ENCODE measurements around the gene ITGB1.

ITGB1 gene

DNA sequence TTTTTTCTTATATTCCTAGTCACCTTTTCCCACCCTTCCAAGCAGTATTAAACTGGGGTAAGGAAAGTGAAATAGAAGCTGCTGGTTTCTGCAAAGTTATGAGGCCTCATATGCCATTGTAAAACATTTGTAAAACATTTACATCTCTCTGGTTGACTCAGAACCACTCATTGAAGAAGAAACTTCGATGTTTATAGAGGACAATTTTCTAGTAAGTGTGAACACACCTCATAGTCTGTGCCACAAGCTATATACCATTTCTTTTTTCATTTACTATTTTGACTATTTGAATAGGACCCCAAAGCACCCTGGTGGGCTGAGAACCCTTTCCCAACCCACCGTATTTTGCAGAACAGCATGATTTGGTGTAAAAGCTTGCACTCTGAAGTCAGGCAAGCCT, 12.9 kb upstream of the ITGB1 start:
- in situ Hi-C loops (cut with HindIII; ENCODE audit: low sequenced_read_pairs): no loop called here
- TF ChIP-seq, protein P1, sequence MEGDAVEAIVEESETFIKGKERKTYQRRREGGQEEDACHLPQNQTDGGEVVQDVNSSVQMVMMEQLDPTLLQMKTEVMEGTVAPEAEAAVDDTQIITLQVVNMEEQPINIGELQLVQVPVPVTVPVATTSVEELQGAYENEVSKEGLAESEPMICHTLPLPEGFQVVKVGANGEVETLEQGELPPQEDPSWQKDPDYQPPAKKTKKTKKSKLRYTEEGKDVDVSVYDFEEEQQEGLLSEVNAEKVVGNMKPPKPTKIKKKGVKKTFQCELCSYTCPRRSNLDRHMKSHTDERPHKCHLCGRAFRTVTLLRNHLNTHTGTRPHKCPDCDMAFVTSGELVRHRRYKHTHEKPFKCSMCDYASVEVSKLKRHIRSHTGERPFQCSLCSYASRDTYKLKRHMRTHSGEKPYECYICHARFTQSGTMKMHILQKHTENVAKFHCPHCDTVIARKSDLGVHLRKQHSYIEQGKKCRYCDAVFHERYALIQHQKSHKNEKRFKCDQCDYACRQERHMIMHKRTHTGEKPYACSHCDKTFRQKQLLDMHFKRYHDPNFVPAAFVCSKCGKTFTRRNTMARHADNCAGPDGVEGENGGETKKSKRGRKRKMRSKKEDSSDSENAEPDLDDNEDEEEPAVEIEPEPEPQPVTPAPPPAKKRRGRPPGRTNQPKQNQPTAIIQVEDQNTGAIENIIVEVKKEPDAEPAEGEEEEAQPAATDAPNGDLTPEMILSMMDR (IDR thresholded peaks at IDR 0.05; ENCODE audit: low read depth, low read length): no peak
- no peak overlapping the region for H3K4me3 ChIP-seq (ENCODE audit: low read depth, low read length)
- no peak for DNase-seq (ENCODE audit: low read depth, low spot score)

DNA sequence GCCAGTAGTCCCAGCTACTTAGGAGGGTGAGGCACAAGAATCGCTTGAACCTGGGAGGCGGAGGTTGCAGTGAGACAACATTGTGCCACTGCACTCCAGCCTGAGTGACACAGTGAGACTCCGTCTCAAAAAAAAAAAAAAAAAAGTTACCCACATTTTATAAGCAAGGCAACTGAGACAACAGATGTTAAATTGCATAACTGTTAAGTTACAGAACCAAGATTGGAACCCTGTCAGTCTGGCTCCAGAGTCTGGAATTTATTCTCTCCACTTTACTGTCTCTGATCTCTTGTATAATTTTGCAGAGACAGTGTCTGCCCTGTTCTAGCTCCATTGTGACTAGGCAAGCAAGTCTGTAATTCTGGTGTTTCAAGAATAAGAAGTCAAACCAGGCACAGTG, 6.2 kb upstream of the ITGB1 start:
- TF ChIP-seq, protein P1 (IDR thresholded peaks at IDR 0.05; ENCODE audit: low read depth, low read length): no peak
- no peak overlapping the region for H3K4me3 ChIP-seq (ENCODE audit: low read depth, low read length)
- in situ Hi-C loops (cut with HindIII; ENCODE audit: low sequenced_read_pairs): no loop called here
- no peak for DNase-seq (ENCODE audit: low read depth, low spot score)

DNA sequence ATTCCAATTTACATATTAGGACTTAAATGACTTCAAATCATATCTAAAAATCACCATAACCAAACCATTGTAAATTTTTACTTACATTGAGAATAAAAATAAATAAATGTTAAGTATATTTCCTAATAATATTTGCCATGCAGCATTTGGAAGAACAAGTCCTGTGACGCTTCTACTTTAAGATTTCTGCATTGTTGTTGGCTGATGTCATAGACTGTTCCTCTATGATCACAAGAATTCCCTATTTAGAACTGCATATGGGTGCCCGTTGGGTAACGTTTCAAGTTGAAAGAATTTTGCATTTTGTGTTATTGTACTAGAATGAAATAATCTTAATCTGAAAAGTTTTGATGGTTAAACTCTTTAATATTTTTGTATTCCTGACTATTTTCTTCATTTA, 5.1 kb upstream of the ITGB1 start:
- TF ChIP-seq, protein P1 (IDR thresholded peaks at IDR 0.05; ENCODE audit: low read depth, low read length): no peak
- H3K4me3 ChIP-seq (ENCODE audit: low read depth, low read length): no peak overlapping the region
- in situ Hi-C loops (cut with HindIII; ENCODE audit: low sequenced_read_pairs): no loop called here
- DNase-seq (ENCODE audit: low read depth, low spot score): peak; percentile 74

DNA sequence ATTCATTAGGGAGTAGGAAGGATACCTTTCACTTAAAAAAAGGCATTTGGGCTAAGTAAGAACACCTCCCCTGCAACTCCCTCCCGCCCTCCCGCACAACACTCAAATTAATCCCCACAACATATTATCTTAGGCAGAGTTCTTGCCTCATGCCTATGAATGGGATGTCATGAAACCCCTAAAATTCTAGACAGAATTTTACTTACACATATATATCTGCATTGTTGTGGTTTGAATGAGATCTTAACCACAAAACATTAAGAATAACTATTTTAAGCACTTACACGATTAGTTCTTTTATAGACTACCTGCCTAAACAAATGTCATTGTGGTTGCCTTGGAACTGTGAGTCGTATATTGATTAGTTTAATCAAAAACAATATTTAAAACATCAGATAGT, 4.5 kb upstream of the ITGB1 start:
- in situ Hi-C loops (cut with HindIII; ENCODE audit: low sequenced_read_pairs): no loop called here
- TF ChIP-seq, protein P1 (IDR thresholded peaks at IDR 0.05; ENCODE audit: low read depth, low read length): no peak
- no peak overlapping the region for H3K4me3 ChIP-seq (ENCODE audit: low read depth, low read length)
- DNase-seq (ENCODE audit: low read depth, low spot score): no peak

DNA sequence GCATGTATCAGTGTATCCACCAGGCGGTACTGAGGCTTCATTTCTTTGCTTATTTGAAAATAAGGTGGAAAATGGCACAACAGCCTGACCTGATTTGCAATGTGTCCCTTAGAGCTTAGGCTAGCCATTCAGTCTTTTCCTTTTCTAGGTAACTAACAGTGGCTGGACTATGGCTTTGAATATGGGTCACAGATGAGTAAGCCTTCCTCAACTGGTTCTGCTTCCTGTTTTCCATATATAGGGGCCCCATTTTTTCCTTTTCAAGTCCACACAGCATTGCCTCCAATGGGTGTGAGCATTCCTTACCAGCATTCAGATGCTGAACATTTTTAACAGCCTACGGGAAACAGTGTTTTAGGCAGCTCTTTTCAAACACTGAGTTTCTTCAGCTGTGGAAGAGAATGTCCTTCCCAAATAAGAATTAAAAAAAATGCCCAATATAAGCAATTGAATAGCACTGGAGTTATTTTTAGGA, 3.9 kb upstream of the ITGB1 start:
- in situ Hi-C loops (cut with HindIII; ENCODE audit: low sequenced_read_pairs): no loop called here
- DNase-seq (ENCODE audit: low read depth, low spot score): peak; percentile 90

DNA sequence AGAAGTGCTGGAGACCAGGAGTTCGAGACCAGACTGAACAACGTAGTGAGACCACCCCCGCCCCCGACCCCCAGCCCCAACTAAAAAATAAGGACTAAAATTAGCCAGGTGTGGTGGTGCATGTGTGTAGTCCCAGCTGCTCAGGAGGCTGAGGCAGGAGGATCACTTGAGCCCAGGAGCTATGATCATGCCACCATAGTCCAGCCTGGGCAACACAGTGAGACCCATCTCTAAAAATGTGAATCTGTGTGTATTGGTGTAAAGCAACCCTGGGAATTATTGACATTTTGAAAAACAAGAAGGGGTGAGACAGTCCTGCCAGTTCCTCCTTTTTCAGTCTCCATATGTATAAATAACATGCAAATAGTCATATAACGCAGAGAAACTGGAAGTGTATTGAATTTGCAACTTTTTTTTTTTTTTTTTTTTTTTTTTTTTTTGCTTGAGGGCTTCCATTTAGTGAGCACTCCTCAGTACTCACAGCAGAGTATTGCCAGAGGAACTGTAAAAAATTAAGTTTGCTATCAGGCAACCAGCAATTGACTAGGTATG, 3.4 kb upstream of the ITGB1 start:
- in situ Hi-C loops (cut with HindIII; ENCODE audit: low sequenced_read_pairs): no loop called here
- TF ChIP-seq, protein P1 (IDR thresholded peaks at IDR 0.05; ENCODE audit: low read depth, low read length): no peak
- H3K4me3 ChIP-seq (ENCODE audit: low read depth, low read length): no peak overlapping the region
- DNase-seq (ENCODE audit: low read depth, low spot score): no peak

More for the DNA sequence above, 3.9 kb upstream of the ITGB1 start:
- TF ChIP-seq, protein P1 (IDR thresholded peaks at IDR 0.05; ENCODE audit: low read depth, low read length): no peak
- no peak overlapping the region for H3K4me3 ChIP-seq (ENCODE audit: low read depth, low read length)

Data from astrocyte of the spinal cord (primary cell).